Testis (tissue), 3 donors: Measurements from ENCODE around the gene RELCH. TPM values are rescaled to one million over a fixed set of nuclear protein-coding genes. Genes with fewer than 3 reads are reported as not detected.
A peak's percentile ranks its signal among the peaks of the same experiment; 100 is the strongest.

Experiments
- DNase-seq: peaks from one replicate; pipeline ENCODE4 v3.0.0-alpha.2; 2019
- H3K27ac ChIP-seq, 2 donors: fragments of 200-600 bp; sonication (generic); one replicate each; pipeline ENCODE4 v1.5.1; 2019
- H3K27me3 ChIP-seq: fragments of 200-600 bp; sonication (generic); one replicate; pipeline ENCODE4 v1.5.1; 2019
- H3K36me3 ChIP-seq: fragments of 200-600 bp; sonication (generic); one replicate; pipeline ENCODE4 v1.5.1; 2017; ENCODE audit warnings: low read depth; ENCODE audit errors: missing control alignments
- H3K4me1 ChIP-seq: fragments of 200-600 bp; sonication (generic); one replicate; pipeline ENCODE4 v1.5.1; 2019
- H3K4me3 ChIP-seq, 2 donors: fragments of 200-600 bp; sonication (generic); one replicate each; pipeline ENCODE4 v1.5.1; 2017 to 2019
- H3K9me3 ChIP-seq: fragments of 200-600 bp; sonication (generic); one replicate; pipeline ENCODE4 v1.5.1; 2017
- CTCF ChIP-seq, 3 experiments: fragments of 450-650 bp in 2 of 3; fragments of 200-600 bp in 1 of 3; sonication (generic) in 1 of 3; IDR thresholded peaks; one replicate each; pipeline ENCODE4 v1.5.1; 2016 to 2019; ENCODE audit warnings: antibody characterized with exemption in 3 of 3, mild to moderate bottlenecking in 2 of 3, moderate library complexity in 1 of 3
- POLR2A ChIP-seq: fragments of 450-650 bp; IDR thresholded peaks from one replicate; pipeline ENCODE4 v1.6.1; 2017; ENCODE audit warnings: antibody characterized with exemption, mild to moderate bottlenecking, moderate library complexity
- WGBS, 2 donors: methylation state at CpG; one replicate each; pipeline ENCODE4 v1.1.5; 2018; 5-methylcytosine and 5-hydroxymethylcytosine counted together
- intact Hi-C: fragments of 100-400 bp; cut with DNase I; formaldehyde crosslinking; loops from one replicate; pipeline ENCODE4 v1.15.1; 2023; ENCODE audit warnings: low total_unique reads
- polyA plus RNA-seq: library from polyadenylated mRNA; stranded (reverse); fragments of 350-450 nt; fragmentation: Illumina TruSeq; extraction: RNeasy Lipid Tissue Mini Kit (QIAGEN cat#74804); gene quantifications from one replicate; pipeline ENCODE4 v1.2.3, GENCODE V29; 2014; ENCODE audit warnings: low read depth, low replicate concordance; ENCODE audit not compliant: insufficient read depth
- total RNA-seq, 2 donors: library from RNA; depleted of rRNA; stranded (reverse); fragments of >200 nt; gene quantifications; one replicate each; pipeline ENCODE4 v1.2.3, GENCODE V29; 2016

Gene RELCH
- total and polyA plus RNA-seq, 3 donors from 2014 or later = 15.7 to 41.6 (median 27.2) TPM

- Histone ChIP-seq H3K4me1 (no peaks in the 10 kb centered on the region), H3K27me3 (no peaks in the 10 kb centered on the region), H3K36me3 (no peaks in the 10 kb centered on the region), H3K4me3 (no peak overlapping the region), H3K27ac (no peak overlapping the region), H3K9me3 (no peaks in the 10 kb centered on the region)
- DNase-seq = no peak
- WGBS, 2 donors = 90 to 95% methylated on average over 3 of the region's 3 CpGs
- intact Hi-C loops = no loop called here
- TF ChIP-seq POLR2A (no peak), CTCF (IDR thresholded peaks at IDR 0.05) (no peak)
These were observed 11.5 kb upstream of the RELCH start for GRCh38 chr18:62175521-62175920.

GRCh38 chr18:62177271-62177670 is 9.8 kb upstream of the RELCH start:
- Histone ChIP-seq H3K36me3 (no peaks in the 10 kb centered on the region), H3K9me3 (no peaks in the 10 kb centered on the region), H3K4me3 (no peak overlapping the region), H3K27ac (no peak overlapping the region), H3K27me3 (no peaks in the 10 kb centered on the region), H3K4me1 (no peaks in the 10 kb centered on the region)
- no peak for DNase-seq
- TF ChIP-seq CTCF (IDR thresholded peaks at IDR 0.05) = no peak
- no peak for TF ChIP-seq POLR2A
- WGBS, 2 donors = 76 to 82% methylated on average over 3 of the region's 3 CpGs
- intact Hi-C loops = no loop called here

GRCh38 chr18:62179213-62179612 is 7.8 kb upstream of the RELCH start:
- DNase-seq = no peak
- 93 to 98% methylated on average over 4 of the region's 4 CpGs for WGBS, 2 donors
- H3K4me3 ChIP-seq = no peak overlapping the region
- TF ChIP-seq POLR2A (no peak), CTCF (IDR thresholded peaks at IDR 0.05) (no peak)
- H3K27me3 ChIP-seq = no peaks in the 10 kb centered on the region
- H3K36me3 ChIP-seq = no peaks in the 10 kb centered on the region
- H3K4me1 ChIP-seq = no peaks in the 10 kb centered on the region
- intact Hi-C loops = no loop called here
- H3K27ac ChIP-seq = no peak overlapping the region
- H3K9me3 ChIP-seq = no peaks in the 10 kb centered on the region

- no peak overlapping the region for H3K27ac ChIP-seq
- no peaks in the 10 kb centered on the region for H3K9me3 ChIP-seq
- H3K27me3 ChIP-seq = no peaks in the 10 kb centered on the region
- H3K36me3 ChIP-seq = no peaks in the 10 kb centered on the region
- no peak for TF ChIP-seq POLR2A
- DNase-seq = no peak
- no peak overlapping the region for H3K4me3 ChIP-seq
- 79 to 88% methylated on average over 3 of the region's 3 CpGs for WGBS, 2 donors
- no peaks in the 10 kb centered on the region for H3K4me1 ChIP-seq
- intact Hi-C loops = loop anchor here (10.0 kb wide), 2 partner anchors 63 to 403 kb away; no protein-coding TSS in a partner anchor
These were observed 4.8 kb upstream of the RELCH start for GRCh38 chr18:62182220-62182619.

GRCh38 chr18:62183578-62184195 is 3.4 kb upstream of the RELCH start:
- peak; percentile 29 for DNase-seq
- Histone ChIP-seq H3K27ac (no peak overlapping the region), H3K4me1 (peaks cover 5% of the 10 kb centered on the region), H3K36me3 (no peaks in the 10 kb centered on the region), H3K27me3 (no peaks in the 10 kb centered on the region), H3K4me3 (no peak overlapping the region), H3K9me3 (no peaks in the 10 kb centered on the region)
- TF ChIP-seq CTCF (IDR thresholded peaks at IDR 0.05) (peak; percentile 78 to 99 (median 81)), POLR2A (no peak)
- WGBS, 2 donors = 19 to 21% methylated on average over 2 of the region's 2 CpGs
- intact Hi-C loops = loop anchor here (10.0 kb wide), 2 partner anchors 61 to 401 kb away; no protein-coding TSS in a partner anchor
